SJSA1 (cell line): ENCODE data around the gene FOXF1. TPM values are rescaled to one million over a fixed set of nuclear protein-coding genes. Genes with fewer than 3 reads are reported as not detected.

Experiments used
- DNase-seq, 2 experiments: peaks; one replicate each; pipeline ENCODE4 v3.0.0-alpha.2; 2015 to 2020; ENCODE audit warnings: low spot score in 2 of 2, low read depth in 1 of 2
- H3K27ac ChIP-seq: fragments of 250-450 bp; sonication (Bioruptor Pico); 2 replicates; pipeline ENCODE4 v1.5.1; 2020; ENCODE audit warnings: mild to moderate bottlenecking, moderate library complexity
- H3K27me3 ChIP-seq: fragments of 250-450 bp; sonication (Bioruptor Pico); replicated peaks from 2 replicates; pipeline ENCODE4 v1.5.1; 2020; ENCODE audit warnings: mild to moderate bottlenecking, moderate library complexity
- H3K36me3 ChIP-seq: fragments of 250-450 bp; sonication (Bioruptor Pico); 2 replicates; pipeline ENCODE4 v1.5.1; 2020; ENCODE audit warnings: mild to moderate bottlenecking
- H3K4me1 ChIP-seq: fragments of 250-450 bp; sonication (Bioruptor Pico); replicated peaks from 2 replicates; pipeline ENCODE4 v1.6.1; 2021; ENCODE audit warnings: mild to moderate bottlenecking
- H3K4me3 ChIP-seq: fragments of 250-450 bp; sonication (Bioruptor Pico); 2 replicates; pipeline ENCODE4 v1.5.1; 2020; ENCODE audit warnings: mild to moderate bottlenecking
- H3K9me3 ChIP-seq: fragments of 250-450 bp; sonication (Bioruptor Pico); replicated peaks from 2 replicates; pipeline ENCODE4 v1.5.1; 2020; ENCODE audit warnings: mild to moderate bottlenecking
- total RNA-seq: library from RNA; depleted of rRNA; stranded (reverse); fragments of >200 nt; shearing (Covaris generic); gene quantifications from 2 replicates; pipeline ENCODE4 v1.2.3, GENCODE V29; 2014

The FOXF1 gene
- total RNA-seq, 1 experiment from 2014 or later = 34.7 TPM

DNA sequence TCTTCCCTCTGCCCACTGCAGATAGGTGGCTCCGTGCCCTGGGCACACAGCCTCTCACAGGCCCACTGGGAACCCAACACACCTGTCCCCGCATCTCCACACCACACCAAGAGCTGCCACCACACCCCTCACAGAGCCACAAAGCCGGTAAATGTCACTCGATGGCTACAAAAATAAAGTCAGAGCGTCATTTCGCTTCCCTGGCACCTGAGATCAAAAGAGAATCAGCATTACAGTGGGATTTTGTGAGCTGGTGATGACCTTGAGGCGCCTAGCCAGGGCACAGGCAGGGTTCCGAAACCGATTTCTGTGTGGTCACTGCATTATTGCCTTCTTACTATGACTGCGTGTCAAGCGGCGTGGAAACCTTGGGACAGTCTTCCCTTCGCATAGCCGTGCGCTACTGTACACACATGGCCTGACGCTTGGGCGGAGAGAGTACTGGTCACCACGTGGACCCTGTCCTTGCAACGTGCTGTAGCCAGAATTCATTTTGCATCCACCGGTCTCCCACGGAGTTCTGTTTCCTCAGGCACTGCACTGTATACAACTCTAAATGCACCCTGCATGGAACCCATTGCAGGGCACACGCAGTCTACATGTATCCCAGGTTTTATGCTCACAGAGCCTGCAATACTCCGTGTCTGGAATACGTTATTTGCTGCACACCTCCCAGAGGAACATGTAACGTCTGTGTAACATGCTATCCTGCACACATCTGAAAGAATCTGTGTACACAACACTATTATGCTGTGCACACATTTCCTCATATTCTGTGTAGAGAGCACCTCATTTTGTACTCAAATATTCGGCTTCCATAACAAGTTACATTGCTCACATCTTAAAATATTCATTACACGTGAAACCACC lies 5.8 kb upstream of the FOXF1 start:
- Histone ChIP-seq H3K36me3 (peaks cover 63% of the 10 kb centered on the region), H3K9me3 (no peaks in the 10 kb centered on the region), H3K4me1 (peaks cover 51% of the 10 kb centered on the region), H3K27ac (no peak overlapping the region), H3K4me3 (peak overlapping the region; percentile 68), H3K27me3 (no peaks in the 10 kb centered on the region)
- DNase-seq = peak in 1 of 2 experiments; percentile 26

GRCh38 chr16:86505185-86505898 lies 5.0 kb upstream of the FOXF1 start:
- Histone ChIP-seq H3K27me3 (no peaks in the 10 kb centered on the region), H3K36me3 (peaks cover 59% of the 10 kb centered on the region), H3K9me3 (no peaks in the 10 kb centered on the region), H3K4me3 (peak overlapping the region; percentile 68), H3K4me1 (peaks cover 51% of the 10 kb centered on the region), H3K27ac (peak overlapping the region; percentile 40)
- peak; percentile 44 to 62 for DNase-seq

DNA sequence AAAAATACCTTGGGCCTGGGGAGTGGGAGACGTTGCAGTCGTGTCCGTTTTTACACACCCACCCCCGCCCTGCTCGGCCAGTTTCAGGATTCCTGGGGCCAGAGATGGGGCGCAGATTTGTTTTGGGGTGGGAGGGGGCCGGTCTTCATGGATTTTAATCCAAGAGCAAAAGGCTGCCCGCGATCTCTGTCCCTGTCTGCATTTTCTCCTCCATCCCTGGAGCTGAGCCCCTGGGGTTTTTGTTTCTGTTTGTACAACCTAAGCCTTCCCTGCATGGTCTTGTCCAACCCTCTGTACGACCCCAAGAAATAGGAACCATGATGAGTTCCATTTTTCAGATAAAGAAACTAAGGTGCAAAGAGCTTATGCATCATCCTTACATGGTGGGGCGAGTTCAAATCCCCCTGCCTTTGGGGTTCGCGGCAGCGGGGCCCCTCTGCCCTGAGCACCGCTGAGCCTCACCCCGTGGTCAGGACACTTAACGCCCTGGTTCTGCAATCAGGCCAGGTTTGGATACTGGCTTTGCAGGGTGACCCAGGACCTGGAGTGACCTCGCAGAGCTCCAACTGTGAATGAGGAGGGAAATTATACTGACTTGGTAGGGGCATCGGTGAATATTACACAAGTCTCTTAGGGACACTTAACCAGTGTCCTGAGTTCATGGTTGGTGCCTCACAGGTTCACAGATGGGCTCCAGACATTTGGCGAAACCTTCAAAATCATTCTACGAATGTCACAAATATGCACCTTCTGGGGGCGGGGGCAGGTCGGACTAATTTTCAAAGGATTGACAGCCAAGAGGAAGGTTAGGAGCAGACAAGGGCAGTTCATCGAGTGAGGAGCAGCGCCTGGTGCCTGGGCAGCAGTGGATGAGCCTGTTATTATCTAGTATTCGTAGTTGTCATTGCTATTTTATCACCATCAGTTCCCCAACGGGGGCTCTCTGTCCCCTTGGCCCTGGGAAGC lies 4.1 kb upstream of the FOXF1 start:
- peak overlapping the region; percentile 40 for H3K27ac ChIP-seq

GRCh38 chr16:86507173-86508027 lies 2.9 kb upstream of the FOXF1 start:
- Histone ChIP-seq H3K27ac (peak overlapping the region; percentile 92), H3K4me3 (peak overlapping the region; percentile 68)

More for the DNA sequence above, 4.1 kb upstream of the FOXF1 start:
- Histone ChIP-seq H3K4me3 (peak overlapping the region; percentile 68), H3K4me1 (peaks cover 51% of the 10 kb centered on the region), H3K36me3 (peaks cover 62% of the 10 kb centered on the region), H3K27me3 (no peaks in the 10 kb centered on the region), H3K9me3 (no peaks in the 10 kb centered on the region)
- DNase-seq = peak in 1 of 2 experiments; percentile 52

DNA sequence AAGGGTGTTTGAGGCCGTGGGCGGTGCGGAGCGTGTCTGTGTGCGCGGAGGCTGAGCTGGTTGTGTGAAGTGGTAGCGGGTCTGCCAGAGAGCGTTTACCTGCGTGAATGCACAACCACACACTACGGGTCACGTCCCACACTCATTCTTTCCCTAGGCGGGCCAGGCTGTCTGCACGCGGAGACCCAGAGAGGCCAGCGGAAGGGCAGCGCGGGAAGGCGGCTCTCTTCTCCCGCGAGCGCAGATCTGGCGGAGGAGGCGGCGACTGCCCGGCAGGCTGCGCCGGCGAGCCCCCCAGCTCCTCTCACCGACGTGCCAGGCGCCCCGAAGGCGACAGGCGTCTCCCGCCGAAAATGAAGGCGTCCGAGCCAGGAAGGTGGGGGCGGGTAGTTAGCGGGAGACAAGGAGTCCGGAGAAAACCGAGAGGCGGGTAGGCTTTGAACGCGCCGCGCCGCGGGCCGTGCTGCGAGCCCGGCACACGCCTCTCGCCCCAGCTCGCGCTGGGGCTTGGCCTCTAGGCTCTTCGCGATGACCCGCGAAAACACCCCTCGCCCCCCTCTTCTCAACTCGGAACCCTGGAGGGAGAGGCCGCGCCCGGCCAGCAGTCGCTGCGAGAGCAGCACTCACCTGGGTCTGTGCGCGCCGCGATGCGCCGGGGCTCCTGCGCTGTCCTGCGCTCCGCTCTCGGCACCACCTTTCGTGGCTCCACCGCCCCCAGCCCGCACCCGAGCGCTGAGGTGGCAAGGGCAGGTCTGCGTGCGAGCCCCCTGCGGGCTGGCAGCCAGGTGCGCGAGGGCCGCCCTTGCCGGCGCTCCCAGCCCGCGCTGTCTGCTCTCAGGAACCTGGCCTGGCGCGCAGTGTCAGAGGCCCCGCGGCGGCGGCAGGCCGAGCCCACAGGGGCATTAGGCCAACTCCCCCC lies 2.0 kb upstream of the FOXF1 start:
- Histone ChIP-seq H3K27me3 (no peaks in the 10 kb centered on the region), H3K4me1 (peaks cover 44% of the 10 kb centered on the region), H3K4me3 (peak overlapping the region; percentile 68), H3K27ac (peak overlapping the region; percentile 92), H3K9me3 (no peaks in the 10 kb centered on the region), H3K36me3 (peaks cover 68% of the 10 kb centered on the region)
- peak; percentile 61 to 74 for DNase-seq

More at GRCh38 chr16:86507173-86508027, 2.9 kb upstream of the FOXF1 start:
- Histone ChIP-seq H3K27me3 (no peaks in the 10 kb centered on the region), H3K36me3 (peaks cover 68% of the 10 kb centered on the region), H3K4me1 (peaks cover 46% of the 10 kb centered on the region), H3K9me3 (no peaks in the 10 kb centered on the region)
- DNase-seq = peak in 1 of 2 experiments; percentile 65

DNA sequence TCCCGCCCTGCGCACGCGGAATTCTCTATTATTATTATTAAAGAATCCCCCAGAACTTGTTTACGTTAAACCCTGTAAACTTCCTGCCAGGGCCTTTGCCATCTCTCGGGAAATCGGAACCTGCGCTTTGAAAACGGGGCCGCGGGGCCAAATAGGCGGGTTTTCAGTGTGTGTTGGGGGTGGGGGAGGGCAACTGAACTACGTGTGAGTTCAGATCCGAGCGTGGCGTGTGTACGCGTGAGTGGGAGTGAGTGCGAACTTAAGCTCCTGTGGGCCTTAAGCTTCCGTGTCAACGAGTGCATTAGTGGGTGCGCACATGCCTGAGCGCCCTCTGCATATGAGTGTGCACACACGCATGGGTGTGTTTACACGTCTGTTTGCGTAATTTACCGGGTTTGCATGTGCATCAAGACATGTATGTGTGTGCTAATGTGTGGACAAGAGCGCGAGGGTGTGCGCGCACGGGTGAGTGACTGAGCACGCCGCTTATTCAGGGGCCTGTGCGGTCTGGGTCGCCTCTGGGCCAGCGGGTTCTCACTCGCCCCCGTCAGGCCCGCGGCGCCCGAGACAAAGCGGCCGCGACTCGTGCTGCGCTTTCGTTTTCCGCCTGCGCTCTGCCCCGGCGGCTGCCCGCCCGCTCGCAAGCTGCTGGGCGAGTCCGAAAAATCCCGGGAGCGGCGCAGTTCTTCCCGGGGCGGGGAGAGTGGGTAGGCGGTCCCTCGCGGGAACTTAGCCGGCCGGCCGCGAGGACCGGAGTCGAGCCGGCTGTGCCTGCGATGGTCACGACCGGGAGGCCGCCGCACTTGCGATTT lies 1.2 kb upstream of the FOXF1 start:
- peak overlapping the region; percentile 68 for H3K4me3 ChIP-seq
- peak overlapping the region; percentile 92 for H3K27ac ChIP-seq
- H3K9me3 ChIP-seq = no peaks in the 10 kb centered on the region
- DNase-seq = peak; percentile 82 to 92
- no peaks in the 10 kb centered on the region for H3K27me3 ChIP-seq
- H3K36me3 ChIP-seq = peaks cover 72% of the 10 kb centered on the region
- peaks cover 44% of the 10 kb centered on the region for H3K4me1 ChIP-seq

DNA sequence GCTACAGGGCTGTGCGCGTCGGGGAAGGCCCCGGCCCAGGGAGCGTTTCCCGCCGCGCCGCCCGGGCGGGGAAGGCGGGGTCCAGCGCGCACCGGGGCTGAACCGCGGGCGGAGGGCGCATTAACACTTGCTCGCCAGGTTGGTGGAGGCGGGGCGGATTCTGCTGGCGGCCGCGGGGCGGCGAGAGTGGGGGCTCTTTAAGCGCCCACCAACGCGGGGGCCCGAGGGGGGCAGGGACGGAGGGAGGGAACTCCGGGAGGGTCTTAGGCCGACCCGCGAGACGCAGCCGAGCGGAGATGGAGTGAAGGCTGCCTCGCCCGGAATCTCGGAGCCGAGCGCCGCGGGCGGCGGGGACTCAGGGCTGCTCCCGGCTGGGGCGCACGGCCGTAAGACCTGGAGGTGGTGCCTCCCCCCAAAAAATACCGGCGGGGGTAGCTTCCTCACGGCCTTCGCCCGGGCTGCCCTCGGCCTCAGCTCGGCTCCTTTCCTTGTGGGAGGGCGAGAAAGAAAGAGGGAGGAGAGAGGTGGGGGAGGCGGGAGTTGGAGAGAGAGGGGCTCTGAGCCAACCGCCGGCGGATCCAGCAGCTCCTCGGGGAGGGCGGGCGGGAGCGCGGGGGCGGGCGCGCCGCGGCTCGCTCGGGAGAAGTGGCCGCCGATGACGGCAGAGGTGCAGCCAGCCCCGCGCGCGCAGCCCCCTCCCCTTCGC lies 415 bp upstream of the FOXF1 start:
- Histone ChIP-seq H3K9me3 (no peaks in the 10 kb centered on the region), H3K4me3 (peak overlapping the region; percentile 68), H3K27me3 (no peaks in the 10 kb centered on the region), H3K36me3 (peaks cover 73% of the 10 kb centered on the region), H3K27ac (peak overlapping the region; percentile 92), H3K4me1 (peaks cover 40% of the 10 kb centered on the region)
- peak; percentile 96 to 98 for DNase-seq

- Histone ChIP-seq H3K4me1 (peaks cover 32% of the 10 kb centered on the region), H3K27ac (peak overlapping the region; percentile 79), H3K27me3 (no peaks in the 10 kb centered on the region), H3K9me3 (no peaks in the 10 kb centered on the region), H3K4me3 (peak overlapping the region; percentile 68), H3K36me3 (peaks cover 82% of the 10 kb centered on the region)
- DNase-seq = peak in 1 of 2 experiments; percentile 76
These were observed 1.2 kb downstream of the FOXF1 start for GRCh38 chr16:86511317-86512161.

- Histone ChIP-seq H3K27ac (peak overlapping the region; percentile 79), H3K4me3 (peak overlapping the region; percentile 68), H3K27me3 (no peaks in the 10 kb centered on the region), H3K4me1 (peaks cover 32% of the 10 kb centered on the region), H3K9me3 (no peaks in the 10 kb centered on the region), H3K36me3 (peaks cover 82% of the 10 kb centered on the region)
- DNase-seq = peak in 1 of 2 experiments; percentile 85
These were observed 2.1 kb downstream of the FOXF1 start for GRCh38 chr16:86512301-86512859.
